Measurements from ENCODE around the gene SMIM22.

SMIM22 gene

GRCh38 chr16:4797805-4798252 lies 2.7 kb downstream of the SMIM22 start:
- DNase-seq, result no peak

- DNase-seq, result no peak
These were observed 3.3 kb downstream of the SMIM22 start for GRCh38 chr16:4798456-4798855.

- DNase-seq, result no peak
These were observed 4.1 kb downstream of the SMIM22 start for GRCh38 chr16:4799171-4799855.

GRCh38 chr16:4800290-4801041 lies 5.3 kb downstream of the SMIM22 start:
- DNase-seq, result no peak

GRCh38 chr16:4801051-4801961 lies 6.1 kb downstream of the SMIM22 start:
- DNase-seq, result no peak

- peak; percentile 86 for DNase-seq
These were observed 6.9 kb downstream of the SMIM22 start, which contains the start of gene ROGDI for GRCh38 chr16:4801962-4802658. Gene ROGDI, minus strand, starts transcription at chr16:4802633. Its CDS starts 62 bp downstream, at chr16:4802571.

- DNase-seq, result peak; percentile 82
These were observed 7.6 kb downstream of the SMIM22 start for GRCh38 chr16:4802659-4803287.

GRCh38 chr16:4803401-4803844 lies 8.3 kb downstream of the SMIM22 start:
- DNase-seq, result no peak

- no peak for DNase-seq
These were observed 9.0 kb downstream of the SMIM22 start for GRCh38 chr16:4803898-4804762.

GRCh38 chr16:4805231-4805630 lies 10.1 kb downstream of the SMIM22 start:
- no peak for DNase-seq

GRCh38 chr16:4806280-4806679 lies 11.1 kb downstream of the SMIM22 start:
- no peak for DNase-seq

- no peak for DNase-seq
These were observed 16.1 kb downstream of the SMIM22 start for GRCh38 chr16:4811242-4811641.

GRCh38 chr16:4811773-4812172 lies 16.6 kb downstream of the SMIM22 start:
- no peak for DNase-seq

- DNase-seq, result no peak
These were observed 18.3 kb downstream of the SMIM22 start for GRCh38 chr16:4813251-4814003.

GRCh38 chr16:4814046-4814445 lies 18.9 kb downstream of the SMIM22 start:
- no peak for DNase-seq

- no peak for DNase-seq
These were observed 19.5 kb downstream of the SMIM22 start for GRCh38 chr16:4814542-4815173.

- DNase-seq, result no peak
These were observed 25.5 kb downstream of the SMIM22 start for GRCh38 chr16:4820652-4821051.

- DNase-seq, result no peak
These were observed 30.0 kb downstream of the SMIM22 start for GRCh38 chr16:4825196-4825595.

- DNase-seq, result no peak
These were observed 31.4 kb downstream of the SMIM22 start for GRCh38 chr16:4826526-4826925.

- no peak for DNase-seq
These were observed 31.8 kb downstream of the SMIM22 start for GRCh38 chr16:4826980-4827379.

Measured in NCI-H526 treated with DMSO at 0.1 percent for 48 hours (cell line).